Colonic mucosa (tissue), 4 donors: Measurements from ENCODE around the gene KLHL17. TPM values are rescaled to one million over a fixed set of nuclear protein-coding genes. Genes with fewer than 3 reads are reported as not detected.

Experiments
- DNase-seq: peaks from one replicate; pipeline ENCODE4 v3.0.0-alpha.2; 2020
- H3K27ac ChIP-seq: fragments of 200-600 bp; one replicate; pipeline ENCODE4 v1.8.0; 2021
- H3K27me3 ChIP-seq: fragments of 200-600 bp; one replicate; pipeline ENCODE4 v1.8.0; 2021
- H3K36me3 ChIP-seq: fragments of 200-600 bp; one replicate; pipeline ENCODE4 v1.8.0; 2021
- H3K4me1 ChIP-seq: fragments of 200-600 bp; one replicate; pipeline ENCODE4 v1.8.0; 2021; ENCODE audit warnings: mild to moderate bottlenecking
- H3K4me3 ChIP-seq: fragments of 200-600 bp; one replicate; pipeline ENCODE4 v1.8.0; 2021
- H3K9ac ChIP-seq, 2 donors: one replicate each; pipeline ENCODE4 v1.7.0; 2013; ENCODE audit warnings: control low read depth in 2 of 2, low read depth in 2 of 2, low read length in 2 of 2
- H3K9me3 ChIP-seq: fragments of 200-600 bp; one replicate; pipeline ENCODE4 v1.8.0; 2021
- CTCF ChIP-seq: fragments of 200-600 bp; IDR thresholded peaks from one replicate; pipeline ENCODE4 v1.8.0; 2022; ENCODE audit warnings: antibody characterized with exemption, mild to moderate bottlenecking
- intact Hi-C: fragments of 100-400 bp; cut with DNase I; formaldehyde crosslinking; loops from one replicate; pipeline ENCODE4 v1.14.1; 2022
- total RNA-seq, 2 donors: library from RNA; stranded (reverse); fragmentation: NEBNext Ultra II Directional in 1 of 2; extraction: Animal tissue kit (Norgen Biotek cat#: 25700) in 1 of 2; gene quantifications; one replicate each; pipeline ENCODE4 v1.2.1, GENCODE V29; 2021
- donor health status: healthy.
- donor health status: DM: no; HTN: no; CAD: no.
- donor health status: DM: no; HTN: no; CAD: no.

KLHL17 gene
- total RNA-seq, 2 donors from 2014 or later: 9.9 to 16.7 TPM

- Histone ChIP-seq H3K36me3 (no peaks in the 10 kb centered on the region), H3K9ac (no peak overlapping the region), H3K4me3 (no peak overlapping the region), H3K4me1 (peaks cover 12% of the 10 kb centered on the region), H3K9me3 (no peaks in the 10 kb centered on the region), H3K27ac (no peak overlapping the region), H3K27me3 (peaks cover 13% of the 10 kb centered on the region)
- intact Hi-C loops: no loop called here
- no peak for TF ChIP-seq CTCF
- no peak for DNase-seq
These were observed 3.6 kb downstream of the KLHL17 start for GRCh38 chr1:963746-964525.

GRCh38 chr1:964691-965525 lies 4.5 kb downstream of the KLHL17 start:
- H3K4me3 ChIP-seq: no peak overlapping the region
- H3K27me3 ChIP-seq: peaks cover 13% of the 10 kb centered on the region
- no peak overlapping the region for H3K27ac ChIP-seq
- no peaks in the 10 kb centered on the region for H3K36me3 ChIP-seq
- H3K9me3 ChIP-seq: no peaks in the 10 kb centered on the region
- intact Hi-C loops: no loop called here
- no peak overlapping the region for H3K9ac ChIP-seq
- no peak for TF ChIP-seq CTCF
- H3K4me1 ChIP-seq: peaks cover 12% of the 10 kb centered on the region
- no peak for DNase-seq

- DNase-seq: no peak
- Histone ChIP-seq H3K4me3 (no peak overlapping the region), H3K9ac (peak overlapping the region in 1 of 2 donors; percentile 51), H3K36me3 (no peaks in the 10 kb centered on the region), H3K9me3 (no peaks in the 10 kb centered on the region), H3K27me3 (peaks cover 19% of the 10 kb centered on the region), H3K27ac (peak overlapping the region; percentile 55), H3K4me1 (peaks cover 12% of the 10 kb centered on the region)
- intact Hi-C loops: no loop called here
- TF ChIP-seq CTCF: no peak
These were observed 5.2 kb downstream of the KLHL17 start for GRCh38 chr1:965526-966134.

- H3K27me3 ChIP-seq: peaks cover 24% of the 10 kb centered on the region
- DNase-seq: peak; percentile 62
- no peak for TF ChIP-seq CTCF
- H3K9me3 ChIP-seq: no peaks in the 10 kb centered on the region
- peaks cover 12% of the 10 kb centered on the region for H3K4me1 ChIP-seq
- H3K4me3 ChIP-seq: peak within 1 kb of the TSS; percentile 47
- peak within 1 kb of the TSS; percentile 51 to 65 for H3K9ac ChIP-seq
- intact Hi-C loops: no loop called here
- H3K36me3 ChIP-seq: no peaks in the 10 kb centered on the region
- H3K27ac ChIP-seq: peak within 1 kb of the TSS; percentile 55
These were observed 5.8 kb downstream of the KLHL17 start, which contains the start of gene PLEKHN1 for GRCh38 chr1:966135-966703. PLEKHN1 (plus strand) TSS chr1:966482; CDS start chr1:966532, 50 bp downstream.

DNA sequence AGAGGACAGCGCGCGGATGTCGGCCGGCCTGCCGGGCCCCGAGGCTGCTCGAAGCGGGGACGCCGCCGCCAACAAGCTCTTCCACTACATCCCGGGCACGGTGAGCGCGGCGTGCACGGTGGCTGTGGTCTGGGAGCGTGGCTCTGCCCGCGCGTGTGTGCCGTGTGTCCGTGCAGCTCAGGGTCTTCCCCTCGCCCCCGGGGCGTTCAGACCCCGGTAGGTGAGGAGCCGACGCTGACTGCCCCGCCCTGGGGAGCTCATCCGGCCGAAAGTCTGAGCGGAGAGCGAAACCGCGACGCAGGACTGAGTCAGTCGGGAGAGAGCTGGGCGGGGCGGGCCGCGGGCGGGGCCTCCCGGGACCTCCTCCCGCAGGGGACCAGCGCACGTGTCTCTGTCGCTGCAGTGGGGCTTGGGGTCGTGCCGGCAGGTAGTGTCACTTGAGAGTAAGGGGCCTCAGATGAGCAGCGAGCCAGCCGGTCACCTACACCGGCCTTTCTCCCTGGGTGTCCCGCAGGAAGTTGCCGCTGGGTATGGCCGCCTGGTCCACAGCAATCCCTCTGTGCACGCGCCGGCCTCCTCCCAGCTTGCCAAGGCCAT lies 6.4 kb downstream of the KLHL17 start:
- Histone ChIP-seq H3K9me3 (no peaks in the 10 kb centered on the region), H3K27me3 (peaks cover 30% of the 10 kb centered on the region), H3K4me1 (peaks cover 12% of the 10 kb centered on the region), H3K4me3 (peak overlapping the region; percentile 47), H3K27ac (peak overlapping the region; percentile 55), H3K9ac (peak overlapping the region; percentile 51 to 65), H3K36me3 (no peaks in the 10 kb centered on the region)
- intact Hi-C loops: no loop called here
- peak; percentile 86 for DNase-seq
- TF ChIP-seq CTCF: no peak
